ENCODE results near the gene SOX9. TPM values are rescaled to one million over a fixed set of nuclear protein-coding genes. Genes with fewer than 3 reads are reported as not detected.

The SOX9 gene
- total and polyA plus RNA-seq, 8 donors = 5.8 to 69.5 (median 16.8) TPM

DNA sequence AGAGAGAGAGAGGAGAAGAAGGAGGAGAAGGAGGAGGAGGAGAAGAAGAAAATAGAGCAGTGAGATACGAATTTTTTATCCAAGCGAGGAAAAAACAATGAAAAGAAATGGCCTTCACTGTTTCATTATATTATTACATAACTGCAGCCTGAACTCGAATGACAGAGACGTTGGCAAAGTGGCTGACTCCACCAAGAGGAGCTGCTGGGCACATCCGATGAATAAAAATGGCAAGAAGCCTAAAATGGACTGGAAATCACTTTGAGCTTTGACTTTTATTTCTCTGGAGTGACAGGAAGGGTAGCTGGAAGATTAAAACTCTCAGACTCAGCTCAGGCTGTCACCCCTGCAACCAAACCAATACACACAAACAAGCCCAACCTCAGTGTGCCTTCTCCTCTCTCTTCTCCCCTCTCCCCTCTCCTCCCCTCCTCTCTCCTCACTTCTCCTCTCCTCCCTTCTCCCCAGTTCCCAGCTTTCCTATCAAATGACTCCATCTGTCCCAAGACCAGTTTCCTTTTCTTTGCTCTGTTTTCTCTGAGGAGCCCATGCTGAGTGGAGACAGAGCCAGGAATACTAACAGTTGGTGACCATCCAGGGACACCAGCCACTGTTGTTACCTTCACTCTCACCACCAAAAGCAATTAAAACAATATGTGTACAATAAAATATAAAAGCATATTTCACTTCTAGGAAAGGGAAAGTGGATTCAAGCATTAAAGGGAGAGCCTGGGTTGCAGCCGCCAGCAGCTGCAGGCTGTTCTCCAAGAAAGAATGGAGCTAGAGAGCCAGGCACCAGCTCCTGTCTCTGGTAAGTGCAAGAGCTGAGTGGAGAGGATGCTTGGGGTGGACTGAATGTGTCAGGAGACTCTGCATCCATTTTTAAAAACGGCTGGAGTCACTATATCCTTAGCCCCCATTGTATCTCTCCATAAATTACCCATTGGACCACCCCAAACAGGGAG lies 51.2 kb downstream of the SOX9 start:
- intact Hi-C loops (cut with DNase I; ENCODE audit: low total_unique reads) = no loop called here
- TF ChIP-seq POLR2A (IDR thresholded peaks at IDR 0.05) (no peak), EP300 (IDR thresholded peaks at IDR 0.05) (no peak), POLR2AphosphoS5 (IDR thresholded peaks at IDR 0.05) (no peak)
- TF ChIP-seq, protein P1, sequence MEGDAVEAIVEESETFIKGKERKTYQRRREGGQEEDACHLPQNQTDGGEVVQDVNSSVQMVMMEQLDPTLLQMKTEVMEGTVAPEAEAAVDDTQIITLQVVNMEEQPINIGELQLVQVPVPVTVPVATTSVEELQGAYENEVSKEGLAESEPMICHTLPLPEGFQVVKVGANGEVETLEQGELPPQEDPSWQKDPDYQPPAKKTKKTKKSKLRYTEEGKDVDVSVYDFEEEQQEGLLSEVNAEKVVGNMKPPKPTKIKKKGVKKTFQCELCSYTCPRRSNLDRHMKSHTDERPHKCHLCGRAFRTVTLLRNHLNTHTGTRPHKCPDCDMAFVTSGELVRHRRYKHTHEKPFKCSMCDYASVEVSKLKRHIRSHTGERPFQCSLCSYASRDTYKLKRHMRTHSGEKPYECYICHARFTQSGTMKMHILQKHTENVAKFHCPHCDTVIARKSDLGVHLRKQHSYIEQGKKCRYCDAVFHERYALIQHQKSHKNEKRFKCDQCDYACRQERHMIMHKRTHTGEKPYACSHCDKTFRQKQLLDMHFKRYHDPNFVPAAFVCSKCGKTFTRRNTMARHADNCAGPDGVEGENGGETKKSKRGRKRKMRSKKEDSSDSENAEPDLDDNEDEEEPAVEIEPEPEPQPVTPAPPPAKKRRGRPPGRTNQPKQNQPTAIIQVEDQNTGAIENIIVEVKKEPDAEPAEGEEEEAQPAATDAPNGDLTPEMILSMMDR (IDR thresholded peaks at IDR 0.05) = no peak
- Histone ChIP-seq H3K4me3 (no peak overlapping the region), H3K27ac (no peak overlapping the region), H3K27me3 (peaks cover 0 to 5% (median 0%) of the 10 kb centered on the region in 3 donors), H3K4me1 (peaks cover 13 to 27% (median 19%) of the 10 kb centered on the region in 4 donors), H3K9me3 (no peaks in the 10 kb centered on the region), H3K36me3 (no peaks in the 10 kb centered on the region)
- 35 to 58% (median 49%) methylated on average over 7 of the region's 7 CpGs for WGBS, 5 donors
- no peak for DNase-seq

DNA sequence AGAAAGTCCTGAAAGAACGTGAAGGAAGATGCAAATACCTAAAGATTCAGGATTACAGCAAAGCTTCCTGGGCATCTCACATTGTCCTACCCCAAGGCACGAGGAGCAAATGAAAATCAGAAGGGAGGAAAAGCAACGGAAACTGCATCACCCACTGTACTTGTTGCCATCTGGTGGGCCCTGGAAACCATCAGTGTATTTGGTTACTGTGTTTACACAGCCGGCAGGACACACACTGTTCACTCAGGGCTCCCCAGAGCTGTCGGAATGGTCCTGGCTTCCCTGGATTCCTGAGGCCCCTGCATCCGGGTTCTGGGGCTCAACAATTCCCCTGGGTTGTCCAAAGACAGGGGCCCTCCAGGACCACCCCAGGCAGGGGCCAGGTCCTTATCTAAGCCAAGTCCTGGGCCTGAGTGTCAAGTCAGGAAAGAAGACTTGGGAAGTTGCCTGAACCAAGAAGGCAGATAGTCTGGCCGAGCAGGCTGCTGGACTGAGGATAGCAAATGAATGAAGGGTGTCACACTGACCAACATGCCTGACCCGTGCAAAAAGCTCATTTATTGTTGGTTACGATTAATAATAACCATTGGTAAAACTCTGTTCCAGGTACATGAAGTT lies 52.8 kb downstream of the SOX9 start:
- no peak overlapping the region for H3K27ac ChIP-seq
- 29 to 48% (median 41%) methylated on average over 9 of the region's 9 CpGs for WGBS, 5 donors
- H3K9me3 ChIP-seq = no peaks in the 10 kb centered on the region
- intact Hi-C loops (cut with DNase I; ENCODE audit: low total_unique reads) = no loop called here
- peak in 1 of 2 donors; percentile 72 for DNase-seq
- H3K4me1 ChIP-seq = peaks cover 13 to 28% (median 22%) of the 10 kb centered on the region in 4 donors
- H3K27me3 ChIP-seq = peaks cover 0 to 5% (median 0%) of the 10 kb centered on the region in 3 donors
- H3K4me3 ChIP-seq = no peak overlapping the region
- TF ChIP-seq POLR2AphosphoS5 (IDR thresholded peaks at IDR 0.05) (no peak), EP300 (IDR thresholded peaks at IDR 0.05) (no peak), POLR2A (IDR thresholded peaks at IDR 0.05) (no peak)
- TF ChIP-seq, protein P1 (IDR thresholded peaks at IDR 0.05) = no peak
- no peaks in the 10 kb centered on the region for H3K36me3 ChIP-seq

DNA sequence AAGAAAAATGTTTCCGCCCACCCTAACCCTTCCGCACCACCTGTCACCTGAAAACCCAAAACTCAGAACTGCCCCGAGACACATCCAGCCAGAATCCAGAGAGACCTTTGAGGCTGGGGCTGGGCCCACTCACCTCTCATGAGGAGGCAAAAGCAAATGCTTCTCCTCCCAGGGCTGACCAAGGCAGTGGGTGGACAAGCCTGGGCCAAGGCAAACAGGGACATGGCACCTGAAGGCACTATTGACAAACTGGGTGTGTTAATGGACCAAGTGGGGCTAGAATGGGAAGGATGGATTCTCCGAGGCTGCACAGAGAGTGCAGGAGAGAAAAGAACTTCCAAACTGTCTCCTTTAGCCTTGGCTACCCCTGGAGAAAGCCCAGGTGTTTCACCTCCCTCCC lies 54.4 kb downstream of the SOX9 start:
- H3K27me3 ChIP-seq = peaks cover 0 to 5% (median 0%) of the 10 kb centered on the region in 3 donors
- no peaks in the 10 kb centered on the region for H3K9me3 ChIP-seq
- TF ChIP-seq, protein P1 (IDR thresholded peaks at IDR 0.05) = no peak
- TF ChIP-seq POLR2A (IDR thresholded peaks at IDR 0.05) = no peak
- no peak for TF ChIP-seq EP300 (IDR thresholded peaks at IDR 0.05)
- TF ChIP-seq POLR2AphosphoS5 (IDR thresholded peaks at IDR 0.05) = no peak
- WGBS, 5 donors = 46 to 83% (median 69%) methylated on average over 1 to 4 of the region's 4 CpGs
- peak overlapping the region; percentile 0 to 67 (median 30) for H3K27ac ChIP-seq
- no peaks in the 10 kb centered on the region for H3K36me3 ChIP-seq
- peaks cover 13 to 28% (median 22%) of the 10 kb centered on the region in 4 donors for H3K4me1 ChIP-seq
- no peak overlapping the region for H3K4me3 ChIP-seq
- intact Hi-C loops (cut with DNase I; ENCODE audit: low total_unique reads) = no loop called here
- peak in 1 of 2 donors; percentile 61 for DNase-seq
